GM19099 (cell line): ENCODE results near the gene AHSG.

Experiments
- POLR2A ChIP-seq: IDR thresholded peaks from 3 replicates; pipeline ENCODE4 v1.6.1; 2011; ENCODE audit warnings: low read depth; ENCODE audit not compliant: insufficient read length; ENCODE audit errors: extremely low read depth

Gene AHSG

GRCh38 chr3:186621894-186622650 lies 9.2 kb downstream of the AHSG start:
- TF ChIP-seq POLR2A: no peak

DNA sequence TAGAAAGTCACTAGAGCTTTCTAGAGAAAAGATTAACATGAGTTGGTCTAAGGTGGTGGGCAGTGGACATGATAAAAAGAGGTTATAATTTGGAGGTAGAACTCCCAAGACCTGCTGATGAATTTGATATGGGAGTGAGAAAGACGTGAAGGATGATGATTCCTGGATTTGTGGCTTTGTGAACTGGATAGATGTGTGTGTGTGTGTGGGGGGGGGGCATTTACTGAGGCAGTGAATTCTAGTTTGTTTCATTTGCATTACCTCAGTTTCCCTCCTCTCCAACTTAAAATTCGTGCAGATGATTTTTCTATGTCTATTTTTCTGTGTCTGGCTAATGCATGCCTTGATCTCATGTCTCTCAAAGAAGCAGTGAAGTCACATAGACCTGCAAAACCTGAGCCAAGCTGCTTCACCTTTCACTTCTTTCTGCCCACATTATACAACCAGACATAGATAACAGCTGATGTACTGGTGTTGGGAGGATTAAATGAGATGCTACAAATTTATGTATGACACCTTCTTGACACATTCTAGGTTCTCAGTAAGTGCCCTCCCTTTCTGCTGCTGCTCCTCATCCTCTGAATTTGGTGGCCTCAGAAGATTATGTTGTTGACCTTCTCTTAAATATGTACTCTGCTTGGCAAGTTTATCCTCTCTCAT lies 9.9 kb downstream of the AHSG start:
- no peak for TF ChIP-seq POLR2A

DNA sequence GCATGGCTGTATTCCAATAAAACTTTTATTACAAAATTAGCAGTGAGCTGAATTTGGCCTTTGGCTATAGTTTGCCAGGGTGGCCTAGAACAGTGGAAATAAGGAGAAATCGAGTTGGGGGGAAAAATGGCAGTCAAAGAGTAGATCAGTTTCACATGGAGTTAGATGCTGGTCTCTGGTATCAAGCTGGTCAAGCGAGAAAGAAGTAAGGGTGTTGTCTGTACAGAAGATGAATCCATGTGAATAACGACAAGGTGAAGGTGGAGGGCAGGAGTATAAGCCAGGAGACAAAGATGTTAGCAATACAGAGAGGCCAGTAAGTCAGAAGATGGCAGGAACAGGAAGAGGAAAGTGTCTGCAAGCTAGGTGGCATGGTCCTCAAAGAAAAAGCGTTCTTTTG lies 11.7 kb downstream of the AHSG start:
- TF ChIP-seq POLR2A: no peak

DNA sequence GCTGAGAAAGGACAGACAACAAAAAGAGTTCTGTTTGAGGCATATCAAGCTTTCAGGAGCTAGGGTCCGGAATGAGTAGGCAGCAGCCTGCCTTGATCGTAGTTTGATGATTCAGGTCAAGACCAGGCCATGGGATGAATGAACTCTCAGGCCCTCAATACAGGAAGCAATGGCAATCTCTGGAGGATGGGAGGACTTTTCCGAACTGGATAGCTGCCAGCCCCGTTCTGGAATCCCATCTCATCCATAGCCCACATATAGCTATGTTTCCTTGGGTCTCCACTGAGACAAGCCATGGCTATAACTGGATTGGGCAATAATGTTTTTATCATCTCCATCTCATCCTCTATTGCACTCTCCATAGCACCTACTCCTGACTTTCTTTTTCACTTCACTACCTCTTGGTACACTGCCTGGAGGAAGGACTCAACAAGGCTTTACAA lies 12.8 kb downstream of the AHSG start:
- TF ChIP-seq POLR2A: no peak

DNA sequence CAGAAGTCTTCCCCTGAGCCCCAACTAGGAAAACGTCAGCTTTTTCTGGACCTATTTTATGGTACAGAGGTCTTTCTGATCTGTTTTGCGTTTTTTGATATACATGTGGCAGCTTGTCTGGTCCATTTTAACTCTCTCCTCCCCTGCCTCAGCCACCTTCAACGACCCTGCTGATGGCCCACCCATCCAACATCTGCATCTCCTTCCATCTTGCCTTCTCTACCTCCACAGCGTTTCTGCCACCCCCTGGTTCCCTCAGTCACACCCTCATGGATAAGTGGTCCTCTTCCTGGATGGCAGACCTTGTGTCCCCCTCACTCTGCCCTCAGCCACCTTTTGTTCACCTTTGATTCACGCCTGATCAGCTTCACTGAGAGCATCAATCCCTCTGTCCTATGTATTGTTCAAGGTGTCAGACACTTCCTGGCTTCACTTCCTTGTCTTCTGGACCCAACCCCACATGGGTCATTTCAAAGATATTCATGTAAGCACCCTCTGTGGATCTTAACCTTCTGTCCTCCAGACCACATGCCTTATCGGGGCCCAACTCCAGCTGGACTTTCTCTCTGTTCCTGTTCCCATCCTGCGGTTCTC lies 13.5 kb downstream of the AHSG start:
- no peak for TF ChIP-seq POLR2A

DNA sequence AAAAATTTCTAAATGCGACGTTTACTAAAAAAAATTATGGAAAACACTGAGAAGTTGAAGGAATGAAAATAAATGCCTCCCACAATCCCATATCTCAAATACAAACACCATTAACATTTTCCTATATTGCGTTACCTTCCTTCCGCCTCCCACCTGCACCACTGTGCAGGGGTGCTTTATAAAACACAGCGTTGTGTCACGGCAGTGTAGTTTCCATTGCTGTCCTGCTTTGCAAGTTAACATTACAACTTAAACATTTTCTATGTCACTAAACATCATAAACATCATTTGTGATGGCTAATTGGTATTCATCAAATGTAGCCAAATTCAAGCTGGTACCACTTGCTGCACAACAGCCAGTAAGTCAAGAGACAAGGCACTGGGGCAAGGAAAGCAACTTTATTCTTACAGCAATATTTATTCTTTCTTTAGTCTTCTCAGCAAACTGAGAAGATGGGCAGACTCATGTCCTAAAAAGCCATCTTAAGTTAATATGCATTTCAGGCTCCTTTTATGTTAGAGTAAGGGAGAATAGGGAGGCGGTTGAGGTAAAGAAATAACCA lies 15.1 kb downstream of the AHSG start:
- TF ChIP-seq POLR2A: no peak

DNA sequence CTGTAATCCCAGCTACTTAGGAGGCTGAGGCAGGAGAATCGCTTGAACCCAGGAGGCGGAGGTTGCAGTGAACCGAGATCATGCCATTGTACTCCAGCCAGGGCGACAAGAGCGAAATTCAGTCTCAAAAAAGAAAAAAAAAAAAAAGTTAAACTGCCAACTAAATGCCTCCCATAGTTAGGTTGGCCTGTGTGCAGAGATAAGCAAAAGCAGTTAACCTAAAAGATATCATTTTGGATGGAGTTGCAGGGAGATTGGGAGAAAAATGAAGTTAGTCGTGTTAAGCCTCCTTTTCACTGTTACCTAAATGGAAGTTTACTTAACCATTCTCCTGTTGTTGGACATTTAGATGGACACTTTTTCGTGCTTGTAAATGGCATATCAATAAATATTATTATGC lies 15.9 kb downstream of the AHSG start:
- TF ChIP-seq POLR2A: no peak

DNA sequence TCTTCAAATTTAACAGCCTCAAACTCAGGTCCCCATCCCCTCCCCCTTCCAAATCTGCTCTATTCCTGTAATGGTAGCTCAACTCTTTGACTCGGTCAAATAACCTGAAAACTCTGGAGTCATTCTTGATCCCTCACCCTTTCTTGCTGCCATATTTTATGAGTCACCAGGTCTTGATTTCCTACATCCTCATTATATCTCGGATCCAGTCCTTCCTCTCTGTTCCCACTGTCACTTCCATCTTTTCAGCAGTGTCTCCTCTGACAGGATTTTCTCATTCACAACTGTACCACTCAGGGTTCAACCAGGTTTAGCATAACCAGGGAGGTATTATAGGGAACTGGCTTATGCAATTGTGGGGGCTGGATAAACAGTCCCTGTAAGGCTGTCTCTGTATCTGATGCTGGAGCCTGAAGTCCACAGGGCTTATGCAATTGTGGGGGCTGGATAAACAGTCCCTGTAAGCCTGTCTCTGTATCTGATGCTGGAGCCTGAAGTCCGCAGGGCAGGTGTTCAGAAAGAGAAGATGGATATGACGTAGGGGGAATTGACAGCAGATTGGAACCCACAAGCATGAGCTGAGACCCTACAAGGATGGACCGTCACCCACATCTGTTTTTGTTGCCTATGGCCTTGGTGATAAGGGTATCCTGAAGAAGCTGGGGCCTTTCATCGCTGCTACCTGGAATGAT lies 18.2 kb downstream of the AHSG start:
- TF ChIP-seq POLR2A: no peak

GRCh38 chr3:186633481-186633880 lies 20.6 kb downstream of the AHSG start:
- no peak for TF ChIP-seq POLR2A

GRCh38 chr3:186635532-186635931 lies 22.7 kb downstream of the AHSG start:
- no peak for TF ChIP-seq POLR2A

- no peak for TF ChIP-seq POLR2A
Measured at GRCh38 chr3:186636536-186636935, 23.7 kb downstream of the AHSG start.

- no peak for TF ChIP-seq POLR2A
Measured at GRCh38 chr3:186637686-186638085, 24.8 kb downstream of the AHSG start.

DNA sequence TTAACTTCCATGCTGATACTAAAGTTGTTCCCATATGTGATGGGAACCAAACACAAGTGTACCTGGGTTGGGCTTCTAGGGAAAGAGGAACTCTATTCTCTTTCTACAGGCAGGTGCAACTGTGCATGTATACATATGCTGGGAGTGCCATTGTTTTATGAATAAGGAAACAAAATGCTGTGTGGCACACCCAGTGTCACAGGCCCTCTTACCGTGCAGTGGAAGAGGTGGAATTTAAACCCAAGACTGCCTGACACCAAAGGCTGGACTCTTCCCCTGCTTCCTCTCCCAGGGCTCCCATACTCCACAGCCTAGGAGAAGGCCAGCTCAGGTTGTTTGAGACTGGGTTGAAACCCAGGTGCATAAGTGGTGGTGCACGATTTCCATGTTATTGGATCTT lies 25.4 kb downstream of the AHSG start:
- TF ChIP-seq POLR2A: no peak

DNA sequence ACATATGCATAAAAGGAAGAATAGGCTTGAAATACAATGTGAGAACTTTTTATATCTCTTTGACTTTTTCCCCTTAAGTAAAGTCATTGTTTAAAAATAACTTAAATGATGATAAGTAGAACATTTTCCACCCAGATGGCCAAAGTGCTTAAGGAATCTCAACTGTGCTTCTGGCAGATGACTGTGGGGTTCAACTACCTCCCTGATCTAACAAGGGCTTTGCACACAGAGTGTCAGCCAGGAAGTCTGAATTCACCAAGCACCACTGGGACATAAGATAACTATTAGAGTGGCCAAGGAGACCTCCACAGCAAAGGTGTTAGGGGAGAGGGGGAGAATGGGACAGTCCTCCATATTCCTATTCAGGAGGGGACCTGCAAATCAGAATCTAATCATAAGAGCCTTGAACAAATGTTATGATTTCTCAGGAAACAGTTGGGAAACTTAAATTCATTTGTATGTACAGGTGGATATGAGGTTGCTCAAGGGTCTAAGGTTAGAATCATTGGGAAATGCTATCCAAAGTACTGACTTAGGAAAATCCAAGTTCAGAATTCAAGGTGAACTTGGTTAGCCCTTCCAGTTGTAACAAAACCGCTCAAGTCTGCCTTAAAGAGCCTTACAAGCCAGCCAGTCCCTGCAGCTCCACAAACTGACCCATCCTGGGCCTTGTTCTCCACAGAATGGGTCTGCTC lies 27.1 kb downstream of the AHSG start, which contains the start of gene FETUB:
TSS of gene FETUB (plus strand) at position 622 of the 695 bp plus-strand sequence. CDS start at position 684, 62 bp downstream.
- TF ChIP-seq POLR2A: no peak
